Measurements from ENCODE around the gene CPNE4.

Gene CPNE4

GRCh38 chr3:131692356-131692755, 342.5 kb downstream of the CPNE4 start:
- no peak for TF ChIP-seq CTCF (IDR thresholded peaks at IDR 0.05; ENCODE audit: low read depth, low read length, missing control alignments)

GRCh38 chr3:131690800-131691199, 344.0 kb downstream of the CPNE4 start:
- TF ChIP-seq CTCF (IDR thresholded peaks at IDR 0.05; ENCODE audit: low read depth, low read length, missing control alignments), result no peak
- no peak for DNase-seq (ENCODE audit: low read depth)
- H3K4me3 ChIP-seq (ENCODE audit: low read depth, low read length), result no peak overlapping the region

More at GRCh38 chr3:131692356-131692755, 342.5 kb downstream of the CPNE4 start:
- H3K4me3 ChIP-seq (ENCODE audit: low read depth, low read length), result no peak overlapping the region
- no peak for DNase-seq (ENCODE audit: low read depth)

- DNase-seq (ENCODE audit: low read depth), result no peak
- H3K4me3 ChIP-seq (ENCODE audit: low read depth, low read length), result no peak overlapping the region
- no peak for TF ChIP-seq CTCF (IDR thresholded peaks at IDR 0.05; ENCODE audit: low read depth, low read length, missing control alignments)
These were observed 346.4 kb downstream of the CPNE4 start for GRCh38 chr3:131688370-131688769.

GRCh38 chr3:131669600-131669999, 365.2 kb downstream of the CPNE4 start:
- no peak for TF ChIP-seq CTCF (IDR thresholded peaks at IDR 0.05; ENCODE audit: low read depth, low read length, missing control alignments)
- no peak for DNase-seq (ENCODE audit: low read depth)
- H3K4me3 ChIP-seq (ENCODE audit: low read depth, low read length), result no peak overlapping the region

GRCh38 chr3:131658771-131659170, 376.0 kb downstream of the CPNE4 start:
- TF ChIP-seq CTCF (IDR thresholded peaks at IDR 0.05; ENCODE audit: low read depth, low read length, missing control alignments), result no peak
- H3K4me3 ChIP-seq (ENCODE audit: low read depth, low read length), result no peak overlapping the region
- DNase-seq (ENCODE audit: low read depth), result no peak

GRCh38 chr3:131658115-131658514, 376.7 kb downstream of the CPNE4 start:
- H3K4me3 ChIP-seq (ENCODE audit: low read depth, low read length), result no peak overlapping the region
- DNase-seq (ENCODE audit: low read depth), result no peak
- TF ChIP-seq CTCF (IDR thresholded peaks at IDR 0.05; ENCODE audit: low read depth, low read length, missing control alignments), result peak; percentile 21

GRCh38 chr3:131655070-131655690, 379.6 kb downstream of the CPNE4 start:
- no peak overlapping the region for H3K4me3 ChIP-seq (ENCODE audit: low read depth, low read length)
- no peak for TF ChIP-seq CTCF (IDR thresholded peaks at IDR 0.05; ENCODE audit: low read depth, low read length, missing control alignments)
- no peak for DNase-seq (ENCODE audit: low read depth)
